CD4-positive, alpha-beta T cell (primary cell): ENCODE data around the gene TOLLIP. TPM values are rescaled to one million over a fixed set of nuclear protein-coding genes. Genes with fewer than 3 reads are reported as not detected.

ENCODE experiments used
- ATAC-seq: fragments of 200-7000 bp; cut with Tn5 transposase; one replicate; pipeline ENCODE4 v1.10.0; 2022; ENCODE audit warnings: mild to moderate bottlenecking; ENCODE audit not compliant: poor library complexity
- CTCF ChIA-PET: fragments of 350-600 bp; sonication (Branson Sonifier 250); formaldehyde crosslinking; loops from one replicate; lab custom pipeline; 2021; ENCODE audit warnings: antibody characterized with exemption, inconsistent platforms; lab: Charles Lee
- POLR2A ChIA-PET: fragments of 350-600 bp; sonication (Branson Sonifier 250); formaldehyde crosslinking; loops from one replicate; lab custom pipeline; 2021; ENCODE audit warnings: antibody characterized with exemption, inconsistent platforms; lab: Charles Lee
- DNase-seq, 14 experiments: peaks; one replicate each; pipeline ENCODE4 v3.0.0-alpha.2; 2013 to 2020; ENCODE audit warnings: mixed read lengths in 2 of 14
- H3K27ac ChIP-seq, 2 donors: one replicate each; pipeline versions ENCODE4 v1.5.1 to v1.7.0; 2013; ENCODE audit warnings: low read length in 2 of 2, low read depth in 1 of 2, mild to moderate bottlenecking in 1 of 2
- H3K27me3 ChIP-seq, 2 experiments: 1 replicate in 1 of 2; 2 replicates in 1 of 2; pipeline versions ENCODE4 v1.6.1 to v1.7.0; 2013; ENCODE audit warnings: low read length in 2 of 2, control low read depth in 1 of 2, mild to moderate bottlenecking in 1 of 2, moderate library complexity in 1 of 2; ENCODE audit not compliant: insufficient read depth in 2 of 2, control insufficient read depth in 1 of 2
- H3K36me3 ChIP-seq: one replicate; pipeline ENCODE4 v1.6.1; 2013; ENCODE audit warnings: low read length, control low read depth; ENCODE audit not compliant: insufficient read depth
- H3K4me1 ChIP-seq: one replicate; pipeline ENCODE4 v1.6.1; 2013; ENCODE audit warnings: low read length, control low read depth; ENCODE audit not compliant: insufficient read depth
- H3K4me3 ChIP-seq: one replicate; pipeline ENCODE4 v1.5.1; 2013; ENCODE audit warnings: mild to moderate bottlenecking, low read length, moderate library complexity
- H3K9me3 ChIP-seq, 2 experiments: 1 replicate in 1 of 2; 2 replicates in 1 of 2; pipeline versions ENCODE4 v1.6.1 to v1.7.0; 2013; ENCODE audit warnings: low read length in 2 of 2, mild to moderate bottlenecking in 2 of 2, control low read depth in 1 of 2, moderate library complexity in 1 of 2; ENCODE audit not compliant: control insufficient read depth in 1 of 2, insufficient read depth in 1 of 2
- H3K27ac Mint-ChIP-seq: one replicate; pipeline ENCODE4 v1.8.0; 2020; ENCODE audit warnings: mixed read lengths
- H3K27me3 Mint-ChIP-seq: one replicate; pipeline ENCODE4 v1.8.0; 2021; ENCODE audit warnings: mixed read lengths
- H3K36me3 Mint-ChIP-seq: one replicate; pipeline ENCODE4 v1.8.0; 2021; ENCODE audit warnings: low read depth, mixed read lengths
- H3K4me1 Mint-ChIP-seq: one replicate; pipeline ENCODE4 v1.8.0; 2021; ENCODE audit warnings: low read depth, mixed read lengths
- H3K4me3 Mint-ChIP-seq: one replicate; pipeline ENCODE4 v1.8.0; 2020; ENCODE audit warnings: mild to moderate bottlenecking, mixed read lengths
- H3K9me3 Mint-ChIP-seq: one replicate; pipeline ENCODE4 v1.8.0; 2020; ENCODE audit warnings: mixed read lengths
- CTCF ChIP-seq: fragments of 200-600 bp; IDR thresholded peaks from one replicate; pipeline ENCODE4 v1.8.0; 2022; ENCODE audit warnings: antibody characterized with exemption, mild to moderate bottlenecking
- intact Hi-C, 2 experiments: fragments of 100-400 bp; cut with DNase I in 1 of 2; cut with micrococcal nuclease in 1 of 2; formaldehyde crosslinking; loops; one replicate each; pipeline versions ENCODE4 v1.15.1 to v1.9.0; 2023 to 2025; cut with DNase I, micrococcal nuclease
- total RNA-seq, 174 experiments: library from RNA in 2 of 174; stranded (reverse) in 2 of 174; gene quantifications; one replicate each; pipeline ENCODE4 v1.2.3 and lab custom pipeline; 2021 to 2026

Gene TOLLIP
- total RNA-seq, 2 experiments from 2014 or later = 38.9 to 41.0 TPM

- DNase-seq = no peak
- CTCF ChIA-PET = no interaction called here
Measured at GRCh38 chr11:1242289-1242688, 67.1 kb downstream of the TOLLIP start.

GRCh38 chr11:1241706-1242105 lies 67.7 kb downstream of the TOLLIP start:
- CTCF ChIA-PET = no interaction called here

More at GRCh38 chr11:1242289-1242688, 67.1 kb downstream of the TOLLIP start:
- no peak overlapping the region for H3K27ac ChIP-seq
- H3K27me3 ChIP-seq = no peaks in the 10 kb centered on the region
- Mint-ChIP-seq H3K4me1 (no peaks in the 10 kb centered on the region), H3K9me3 (no peaks in the 10 kb centered on the region), H3K27me3 (no peaks in the 10 kb centered on the region), H3K27ac (no peak overlapping the region), H3K36me3 (no peaks in the 10 kb centered on the region), H3K4me3 (no peak overlapping the region)
- POLR2A ChIA-PET = no interaction called here
- no peak overlapping the region for H3K4me3 ChIP-seq
- TF ChIP-seq CTCF = no peak
- no peaks in the 10 kb centered on the region for H3K36me3 ChIP-seq
- peaks cover 0 to 32% of the 10 kb centered on the region in 2 experiments for H3K9me3 ChIP-seq
- intact Hi-C loops = no loop called here
- ATAC-seq = no peak
- no peaks in the 10 kb centered on the region for H3K4me1 ChIP-seq

GRCh38 chr11:1240771-1241170 lies 68.7 kb downstream of the TOLLIP start:
- Mint-ChIP-seq H3K27ac (no peak overlapping the region), H3K9me3 (no peaks in the 10 kb centered on the region)
- ATAC-seq = no peak

More at GRCh38 chr11:1241706-1242105, 67.7 kb downstream of the TOLLIP start:
- Histone ChIP-seq H3K27me3 (no peaks in the 10 kb centered on the region), H3K4me3 (no peak overlapping the region), H3K4me1 (no peaks in the 10 kb centered on the region), H3K9me3 (peaks cover 0 to 32% of the 10 kb centered on the region in 2 experiments), H3K27ac (no peak overlapping the region), H3K36me3 (no peaks in the 10 kb centered on the region)
- ATAC-seq = no peak
- Mint-ChIP-seq H3K4me1 (no peaks in the 10 kb centered on the region), H3K9me3 (no peaks in the 10 kb centered on the region), H3K27ac (no peak overlapping the region), H3K36me3 (no peaks in the 10 kb centered on the region), H3K4me3 (no peak overlapping the region), H3K27me3 (no peaks in the 10 kb centered on the region)
- no peak for DNase-seq
- POLR2A ChIA-PET = no interaction called here
- TF ChIP-seq CTCF = no peak
- intact Hi-C loops = no loop called here

More at GRCh38 chr11:1240771-1241170, 68.7 kb downstream of the TOLLIP start:
- TF ChIP-seq CTCF = no peak
- H3K4me3 ChIP-seq = no peak overlapping the region
- Mint-ChIP-seq H3K27me3 (no peaks in the 10 kb centered on the region), H3K4me3 (no peak overlapping the region), H3K4me1 (no peaks in the 10 kb centered on the region), H3K36me3 (no peaks in the 10 kb centered on the region)
- H3K4me1 ChIP-seq = no peaks in the 10 kb centered on the region
- no peaks in the 10 kb centered on the region for H3K36me3 ChIP-seq
- CTCF ChIA-PET = no interaction called here
- no peaks in the 10 kb centered on the region for H3K27me3 ChIP-seq
- H3K9me3 ChIP-seq = peaks cover 0 to 32% of the 10 kb centered on the region in 2 experiments
- intact Hi-C loops = no loop called here
- DNase-seq = no peak
- POLR2A ChIA-PET = no interaction called here
- H3K27ac ChIP-seq = no peak overlapping the region
